Liver (tissue), 9 donors: ENCODE results near the gene HLA-A. TPM values are rescaled to one million over a fixed set of nuclear protein-coding genes. Genes with fewer than 3 reads are reported as not detected.

Experiments used
- DNase-seq: peaks from one replicate; pipeline ENCODE4 v3.0.0-alpha.2; 2017; ENCODE audit warnings: low spot score
- H3K27ac ChIP-seq, 2 donors: one replicate each; pipeline ENCODE4 v1.7.0; 2013; ENCODE audit warnings: inconsistent platforms in 2 of 2, low read length in 2 of 2, control low read depth in 1 of 2, low read depth in 1 of 2, mild to moderate bottlenecking in 1 of 2
- H3K27me3 ChIP-seq, 4 donors: one replicate each; pipeline versions ENCODE4 v1.6.1 to v1.7.0; 2013; ENCODE audit warnings: low read length in 3 of 4, inconsistent platforms in 1 of 4, mild to moderate bottlenecking in 1 of 4, moderate library complexity in 1 of 4; ENCODE audit not compliant: control insufficient read depth in 4 of 4, insufficient read depth in 4 of 4
- H3K36me3 ChIP-seq, 4 donors: one replicate each; pipeline versions ENCODE4 v1.6.1 to v1.7.0; 2013; ENCODE audit warnings: low read length in 3 of 4, mild to moderate bottlenecking in 3 of 4, low read depth in 1 of 4, moderate library complexity in 1 of 4; ENCODE audit not compliant: control insufficient read depth in 4 of 4, insufficient read depth in 3 of 4
- H3K4me1 ChIP-seq, 4 donors: one replicate each; pipeline versions ENCODE4 v1.6.1 to v1.7.0; 2013; ENCODE audit warnings: low read length in 3 of 4, mild to moderate bottlenecking in 3 of 4, moderate library complexity in 1 of 4; ENCODE audit not compliant: control insufficient read depth in 4 of 4, insufficient read depth in 4 of 4
- H3K4me3 ChIP-seq, 3 donors: one replicate each; pipeline versions ENCODE4 v1.6.1 to v1.7.0; 2013; ENCODE audit warnings: low read length in 3 of 3, control low read depth in 1 of 3, low read depth in 1 of 3, mild to moderate bottlenecking in 1 of 3
- H3K9ac ChIP-seq, 2 donors: one replicate each; pipeline ENCODE4 v1.7.0; 2013; ENCODE audit warnings: low read length in 2 of 2, mild to moderate bottlenecking in 2 of 2, moderate library complexity in 2 of 2, control low read depth in 1 of 2, low read depth in 1 of 2
- H3K9me3 ChIP-seq, 4 donors: one replicate each; pipeline versions ENCODE4 v1.6.1 to v1.7.0; 2013; ENCODE audit warnings: low read length in 3 of 4; ENCODE audit not compliant: control insufficient read depth in 4 of 4
- FOXA1 ChIP-seq: IDR thresholded peaks from 2 replicates; pipeline ENCODE4 v1.6.1; 2016; ENCODE audit warnings: antibody characterized with exemption
- FOXA2 ChIP-seq: IDR thresholded peaks from 2 replicates; pipeline ENCODE4 v1.6.1; 2016; ENCODE audit warnings: antibody characterized with exemption
- GABPA ChIP-seq, 2 donors: IDR thresholded peaks in 1 of 2; conservative IDR thresholded peaks in 1 of 2; 2 replicates each; pipeline ENCODE4 v1.6.1; 2016; ENCODE audit warnings: antibody characterized with exemption in 2 of 2, mild to moderate bottlenecking in 1 of 2, moderate library complexity in 1 of 2
- HNF4A ChIP-seq, 2 donors: conservative IDR thresholded peaks; 2 replicates each; pipeline ENCODE4 v1.6.1; 2016; ENCODE audit warnings: antibody characterized with exemption in 2 of 2, mild to moderate bottlenecking in 2 of 2
- HNF4G ChIP-seq: IDR thresholded peaks from 2 replicates; pipeline ENCODE4 v1.6.1; 2016; ENCODE audit warnings: antibody characterized with exemption
- JUND ChIP-seq, 2 donors: IDR thresholded peaks; 2 replicates each; pipeline ENCODE4 v1.6.1; 2016; ENCODE audit warnings: antibody characterized with exemption in 2 of 2
- RAD21 ChIP-seq, 2 donors: IDR thresholded peaks; 2 replicates each; pipeline ENCODE4 v1.6.1; 2016; ENCODE audit warnings: antibody characterized with exemption in 2 of 2, mild to moderate bottlenecking in 2 of 2
- RXRA ChIP-seq, 2 donors: IDR thresholded peaks; 2 replicates each; pipeline ENCODE4 v1.6.1; 2017 to 2018; ENCODE audit warnings: antibody characterized with exemption in 2 of 2, mild to moderate bottlenecking in 1 of 2
- SP1 ChIP-seq: IDR thresholded peaks from 2 replicates; pipeline ENCODE4 v1.6.1; 2018; ENCODE audit warnings: antibody characterized with exemption, mild to moderate bottlenecking
- TAF1 ChIP-seq: conservative IDR thresholded peaks from 2 replicates; pipeline ENCODE4 v1.6.1; 2016; ENCODE audit warnings: antibody characterized with exemption, mild to moderate bottlenecking
- YY1 ChIP-seq: IDR thresholded peaks from 2 replicates; pipeline ENCODE4 v1.6.1; 2016; ENCODE audit warnings: antibody characterized with exemption, mild to moderate bottlenecking
- WGBS: extraction: QIAGEN DNeasy Blood & Tissue Kit; methylation state at CpG from one replicate; pipeline ENCODE4 v1.1.7; 2013; 5-methylcytosine and 5-hydroxymethylcytosine counted together
- polyA plus RNA-seq, 2 donors: library from polyadenylated mRNA; stranded (reverse) in 1 of 2; unstranded in 1 of 2; fragments of 200-250 nt in 1 of 2; fragments of >200 nt in 1 of 2; fragmentation: Nextera tagmentation in 1 of 2; extraction: Ambion mirVana in 1 of 2; gene quantifications; one replicate each; pipeline versions ENCODE4 v1.2.1 to v1.2.3, GENCODE V29; 2013 to 2015
- total RNA-seq, 2 donors: library from RNA; depleted of rRNA; stranded (reverse); fragments of >200 nt; gene quantifications; one replicate each; pipeline ENCODE4 v1.2.3, GENCODE V29; 2014
- TF ChIP-seq, protein P1 (sequence below): IDR thresholded peaks from 2 replicates; pipeline ENCODE4 v1.6.1; 2016; ENCODE audit warnings: antibody characterized with exemption
- TF ChIP-seq, protein P2 (sequence below): fragments of 150-350 bp; IDR thresholded peaks from 2 replicates; pipeline ENCODE4 v1.5.1; 2017; ENCODE audit warnings: improper control_type of control experiment, low read depth, low read length; ENCODE audit not compliant: missing input control
- TF ChIP-seq, protein P3 (sequence below): IDR thresholded peaks from 2 replicates; pipeline ENCODE4 v1.6.1; 2016; ENCODE audit warnings: antibody characterized with exemption
- TF ChIP-seq, protein P4 (sequence below): IDR thresholded peaks from 2 replicates; pipeline ENCODE4 v1.6.1; 2016; ENCODE audit warnings: antibody characterized with exemption, mild to moderate bottlenecking
- TF ChIP-seq, protein P5 (sequence below): IDR thresholded peaks from 2 replicates; pipeline ENCODE4 v1.6.1; 2016; ENCODE audit warnings: antibody characterized with exemption
- donor health status: healthy.
- donor health status: healthy.
- donor health status: healthy.
- donor health status: healthy.
- donor health status: healthy.

HLA-A gene
- total and polyA plus RNA-seq, 4 donors = 145 to 321 (median 223) TPM

DNA sequence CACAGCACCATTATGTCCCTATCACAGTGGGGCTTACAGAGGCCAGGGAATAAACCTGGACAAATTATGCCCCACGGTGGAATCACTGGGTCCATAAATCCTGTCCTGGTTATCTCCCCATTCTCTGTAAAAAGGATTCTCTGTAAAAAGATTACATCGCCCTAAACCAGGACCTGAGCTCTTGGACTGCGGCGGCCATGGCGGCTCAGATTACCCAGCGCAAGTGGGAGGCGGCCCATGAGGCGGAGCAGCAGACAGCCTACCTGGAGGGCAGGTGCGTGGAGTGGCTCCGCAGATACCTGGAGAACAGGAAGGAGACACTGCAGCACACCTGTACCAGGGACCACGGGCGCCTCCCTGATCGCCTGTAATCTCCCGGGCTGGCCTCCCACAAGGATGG lies 8.4 kb upstream of the HLA-A start:
- TF ChIP-seq HNF4G (no peak), FOXA1 (no peak), TAF1 (no peak), FOXA2 (no peak), HNF4A (conservative IDR thresholded peaks at IDR 0.05) (no peak), SP1 (no peak), JUND (IDR thresholded peaks at IDR 0.05) (no peak), GABPA (IDR thresholded peaks at IDR 0.05 in 1 of 2, conservative IDR thresholded peaks at IDR 0.05 in 1 of 2) (no peak), RAD21 (IDR thresholded peaks at IDR 0.05) (no peak), RXRA (IDR thresholded peaks at IDR 0.05) (no peak)
- TF ChIP-seq, protein P1, sequence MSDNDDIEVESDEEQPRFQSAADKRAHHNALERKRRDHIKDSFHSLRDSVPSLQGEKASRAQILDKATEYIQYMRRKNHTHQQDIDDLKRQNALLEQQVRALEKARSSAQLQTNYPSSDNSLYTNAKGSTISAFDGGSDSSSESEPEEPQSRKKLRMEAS = no peak
- TF ChIP-seq, protein P2, sequence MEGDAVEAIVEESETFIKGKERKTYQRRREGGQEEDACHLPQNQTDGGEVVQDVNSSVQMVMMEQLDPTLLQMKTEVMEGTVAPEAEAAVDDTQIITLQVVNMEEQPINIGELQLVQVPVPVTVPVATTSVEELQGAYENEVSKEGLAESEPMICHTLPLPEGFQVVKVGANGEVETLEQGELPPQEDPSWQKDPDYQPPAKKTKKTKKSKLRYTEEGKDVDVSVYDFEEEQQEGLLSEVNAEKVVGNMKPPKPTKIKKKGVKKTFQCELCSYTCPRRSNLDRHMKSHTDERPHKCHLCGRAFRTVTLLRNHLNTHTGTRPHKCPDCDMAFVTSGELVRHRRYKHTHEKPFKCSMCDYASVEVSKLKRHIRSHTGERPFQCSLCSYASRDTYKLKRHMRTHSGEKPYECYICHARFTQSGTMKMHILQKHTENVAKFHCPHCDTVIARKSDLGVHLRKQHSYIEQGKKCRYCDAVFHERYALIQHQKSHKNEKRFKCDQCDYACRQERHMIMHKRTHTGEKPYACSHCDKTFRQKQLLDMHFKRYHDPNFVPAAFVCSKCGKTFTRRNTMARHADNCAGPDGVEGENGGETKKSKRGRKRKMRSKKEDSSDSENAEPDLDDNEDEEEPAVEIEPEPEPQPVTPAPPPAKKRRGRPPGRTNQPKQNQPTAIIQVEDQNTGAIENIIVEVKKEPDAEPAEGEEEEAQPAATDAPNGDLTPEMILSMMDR = no peak
- TF ChIP-seq, protein P3, sequence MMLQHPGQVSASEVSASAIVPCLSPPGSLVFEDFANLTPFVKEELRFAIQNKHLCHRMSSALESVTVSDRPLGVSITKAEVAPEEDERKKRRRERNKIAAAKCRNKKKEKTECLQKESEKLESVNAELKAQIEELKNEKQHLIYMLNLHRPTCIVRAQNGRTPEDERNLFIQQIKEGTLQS = no peak
- TF ChIP-seq, protein P4, sequence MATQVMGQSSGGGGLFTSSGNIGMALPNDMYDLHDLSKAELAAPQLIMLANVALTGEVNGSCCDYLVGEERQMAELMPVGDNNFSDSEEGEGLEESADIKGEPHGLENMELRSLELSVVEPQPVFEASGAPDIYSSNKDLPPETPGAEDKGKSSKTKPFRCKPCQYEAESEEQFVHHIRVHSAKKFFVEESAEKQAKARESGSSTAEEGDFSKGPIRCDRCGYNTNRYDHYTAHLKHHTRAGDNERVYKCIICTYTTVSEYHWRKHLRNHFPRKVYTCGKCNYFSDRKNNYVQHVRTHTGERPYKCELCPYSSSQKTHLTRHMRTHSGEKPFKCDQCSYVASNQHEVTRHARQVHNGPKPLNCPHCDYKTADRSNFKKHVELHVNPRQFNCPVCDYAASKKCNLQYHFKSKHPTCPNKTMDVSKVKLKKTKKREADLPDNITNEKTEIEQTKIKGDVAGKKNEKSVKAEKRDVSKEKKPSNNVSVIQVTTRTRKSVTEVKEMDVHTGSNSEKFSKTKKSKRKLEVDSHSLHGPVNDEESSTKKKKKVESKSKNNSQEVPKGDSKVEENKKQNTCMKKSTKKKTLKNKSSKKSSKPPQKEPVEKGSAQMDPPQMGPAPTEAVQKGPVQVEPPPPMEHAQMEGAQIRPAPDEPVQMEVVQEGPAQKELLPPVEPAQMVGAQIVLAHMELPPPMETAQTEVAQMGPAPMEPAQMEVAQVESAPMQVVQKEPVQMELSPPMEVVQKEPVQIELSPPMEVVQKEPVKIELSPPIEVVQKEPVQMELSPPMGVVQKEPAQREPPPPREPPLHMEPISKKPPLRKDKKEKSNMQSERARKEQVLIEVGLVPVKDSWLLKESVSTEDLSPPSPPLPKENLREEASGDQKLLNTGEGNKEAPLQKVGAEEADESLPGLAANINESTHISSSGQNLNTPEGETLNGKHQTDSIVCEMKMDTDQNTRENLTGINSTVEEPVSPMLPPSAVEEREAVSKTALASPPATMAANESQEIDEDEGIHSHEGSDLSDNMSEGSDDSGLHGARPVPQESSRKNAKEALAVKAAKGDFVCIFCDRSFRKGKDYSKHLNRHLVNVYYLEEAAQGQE = no peak
- TF ChIP-seq, protein P5, sequence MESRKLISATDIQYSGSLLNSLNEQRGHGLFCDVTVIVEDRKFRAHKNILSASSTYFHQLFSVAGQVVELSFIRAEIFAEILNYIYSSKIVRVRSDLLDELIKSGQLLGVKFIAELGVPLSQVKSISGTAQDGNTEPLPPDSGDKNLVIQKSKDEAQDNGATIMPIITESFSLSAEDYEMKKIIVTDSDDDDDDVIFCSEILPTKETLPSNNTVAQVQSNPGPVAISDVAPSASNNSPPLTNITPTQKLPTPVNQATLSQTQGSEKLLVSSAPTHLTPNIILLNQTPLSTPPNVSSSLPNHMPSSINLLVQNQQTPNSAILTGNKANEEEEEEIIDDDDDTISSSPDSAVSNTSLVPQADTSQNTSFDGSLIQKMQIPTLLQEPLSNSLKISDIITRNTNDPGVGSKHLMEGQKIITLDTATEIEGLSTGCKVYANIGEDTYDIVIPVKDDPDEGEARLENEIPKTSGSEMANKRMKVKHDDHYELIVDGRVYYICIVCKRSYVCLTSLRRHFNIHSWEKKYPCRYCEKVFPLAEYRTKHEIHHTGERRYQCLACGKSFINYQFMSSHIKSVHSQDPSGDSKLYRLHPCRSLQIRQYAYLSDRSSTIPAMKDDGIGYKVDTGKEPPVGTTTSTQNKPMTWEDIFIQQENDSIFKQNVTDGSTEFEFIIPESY = no peak
- H3K4me3 ChIP-seq = no peak overlapping the region
- 95% methylated on average over 14 of the region's 14 CpGs for WGBS
- H3K27me3 ChIP-seq = no peaks in the 10 kb centered on the region
- no peaks in the 10 kb centered on the region for H3K4me1 ChIP-seq
- no peaks in the 10 kb centered on the region for H3K9me3 ChIP-seq
- H3K9ac ChIP-seq = no peak overlapping the region
- no peak overlapping the region for H3K27ac ChIP-seq
- no peak for DNase-seq
- no peaks in the 10 kb centered on the region for H3K36me3 ChIP-seq

DNA sequence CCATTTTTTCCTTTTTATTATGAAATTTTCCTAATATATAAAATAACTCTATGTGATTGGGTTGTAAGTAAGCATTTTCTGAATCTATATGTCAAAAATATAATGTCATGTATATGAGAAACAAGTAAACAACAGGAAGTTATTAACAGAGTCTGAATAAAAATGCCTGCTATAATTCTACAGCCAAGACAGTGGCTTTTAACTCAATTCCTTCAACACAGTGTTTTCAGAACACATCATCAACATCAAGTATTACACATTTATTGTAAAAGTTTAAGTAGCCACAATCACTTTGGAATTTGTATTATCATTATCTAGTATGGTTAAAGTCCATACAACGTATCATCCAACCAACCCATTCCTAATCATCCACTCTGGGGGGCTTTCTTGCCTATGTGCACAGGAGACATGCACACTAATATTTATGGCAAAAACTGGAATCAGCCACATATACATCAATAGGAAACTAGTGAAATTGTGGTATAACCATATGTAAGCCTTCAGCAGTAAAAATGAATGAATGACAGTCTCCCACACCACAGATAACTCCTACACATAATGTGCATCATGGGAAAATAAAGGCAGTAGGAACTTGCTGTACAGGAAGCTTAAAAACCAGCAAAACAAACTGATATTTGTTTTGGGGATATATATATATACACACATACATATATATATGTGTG lies 6.9 kb upstream of the HLA-A start:
- no peak for DNase-seq
- Histone ChIP-seq H3K36me3 (no peaks in the 10 kb centered on the region), H3K9me3 (no peaks in the 10 kb centered on the region), H3K4me3 (no peak overlapping the region), H3K9ac (no peak overlapping the region), H3K4me1 (no peaks in the 10 kb centered on the region), H3K27ac (no peak overlapping the region), H3K27me3 (no peaks in the 10 kb centered on the region)
- no peak for TF ChIP-seq YY1
- 66% methylated on average over 1 of the region's 1 CpG for WGBS
